Measurements from ENCODE around the gene PCED1A.

DNA sequence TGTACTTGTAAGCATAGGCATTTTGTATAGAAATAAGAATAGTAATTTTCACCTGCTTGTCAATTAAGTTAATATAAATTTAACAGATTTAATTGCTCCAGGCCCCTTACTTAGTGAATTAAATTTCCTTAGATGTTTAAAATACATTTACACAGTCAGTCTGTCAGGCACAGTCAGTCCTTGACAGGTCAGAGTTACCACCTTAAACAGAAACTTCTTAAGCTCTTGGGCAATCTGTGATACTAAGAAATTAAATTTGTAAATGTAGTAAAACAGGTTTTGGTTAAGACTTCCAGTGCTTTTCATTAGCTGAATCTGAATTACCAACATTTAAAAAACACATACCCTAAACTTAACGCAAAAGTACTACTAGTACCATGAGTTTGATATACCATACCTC, 48.8 kb upstream of the PCED1A start:
- TF ChIP-seq, protein P1, sequence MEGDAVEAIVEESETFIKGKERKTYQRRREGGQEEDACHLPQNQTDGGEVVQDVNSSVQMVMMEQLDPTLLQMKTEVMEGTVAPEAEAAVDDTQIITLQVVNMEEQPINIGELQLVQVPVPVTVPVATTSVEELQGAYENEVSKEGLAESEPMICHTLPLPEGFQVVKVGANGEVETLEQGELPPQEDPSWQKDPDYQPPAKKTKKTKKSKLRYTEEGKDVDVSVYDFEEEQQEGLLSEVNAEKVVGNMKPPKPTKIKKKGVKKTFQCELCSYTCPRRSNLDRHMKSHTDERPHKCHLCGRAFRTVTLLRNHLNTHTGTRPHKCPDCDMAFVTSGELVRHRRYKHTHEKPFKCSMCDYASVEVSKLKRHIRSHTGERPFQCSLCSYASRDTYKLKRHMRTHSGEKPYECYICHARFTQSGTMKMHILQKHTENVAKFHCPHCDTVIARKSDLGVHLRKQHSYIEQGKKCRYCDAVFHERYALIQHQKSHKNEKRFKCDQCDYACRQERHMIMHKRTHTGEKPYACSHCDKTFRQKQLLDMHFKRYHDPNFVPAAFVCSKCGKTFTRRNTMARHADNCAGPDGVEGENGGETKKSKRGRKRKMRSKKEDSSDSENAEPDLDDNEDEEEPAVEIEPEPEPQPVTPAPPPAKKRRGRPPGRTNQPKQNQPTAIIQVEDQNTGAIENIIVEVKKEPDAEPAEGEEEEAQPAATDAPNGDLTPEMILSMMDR (IDR thresholded peaks at IDR 0.05), result no peak
- no peak for TF ChIP-seq POLR2A (IDR thresholded peaks at IDR 0.05)
